Ishikawa (cell line): Measurements from ENCODE around the gene MPC2.

Experiments
- CEBPB ChIP-seq: IDR thresholded peaks from 2 replicates; pipeline ENCODE4 v1.6.1; 2012
- CREB1 ChIP-seq: IDR thresholded peaks from 2 replicates; pipeline ENCODE4 v1.6.1; 2012; ENCODE audit warnings: low read depth
- EGR1 ChIP-seq: IDR thresholded peaks from 2 replicates; pipeline ENCODE4 v1.6.1; 2012
- EP300 ChIP-seq: IDR thresholded peaks from 2 replicates; pipeline ENCODE4 v1.6.1; 2012; ENCODE audit warnings: borderline replicate concordance
- FOXM1 ChIP-seq: IDR thresholded peaks from 2 replicates; pipeline ENCODE4 v1.6.1; 2012; ENCODE audit warnings: low read depth, borderline replicate concordance
- NFIC ChIP-seq: IDR thresholded peaks from 2 replicates; pipeline ENCODE4 v1.6.1; 2012
- RAD21 ChIP-seq: IDR thresholded peaks from 2 replicates; pipeline ENCODE4 v1.6.1; 2012; ENCODE audit warnings: low read depth
- REST ChIP-seq: IDR thresholded peaks from 2 replicates; pipeline ENCODE4 v1.6.1; 2012; ENCODE audit warnings: low read depth, mild to moderate bottlenecking
- TAF1 ChIP-seq: IDR thresholded peaks from 2 replicates; pipeline ENCODE4 v1.6.1; 2012; ENCODE audit warnings: low read depth, mild to moderate bottlenecking
- TCF12 ChIP-seq: IDR thresholded peaks from 2 replicates; pipeline ENCODE4 v1.6.1; 2012; ENCODE audit warnings: low read depth
- TEAD4 ChIP-seq: IDR thresholded peaks from 2 replicates; pipeline ENCODE4 v1.6.1; 2012
- YY1 ChIP-seq: IDR thresholded peaks from 2 replicates; pipeline ENCODE4 v1.6.1; 2012; ENCODE audit warnings: low read depth
- ZBTB7A ChIP-seq: IDR thresholded peaks from 2 replicates; pipeline ENCODE4 v1.6.1; 2012; ENCODE audit warnings: low read depth
- TF ChIP-seq, protein P1 (sequence below): IDR thresholded peaks from 2 replicates; pipeline ENCODE4 v1.6.1; 2012
- TF ChIP-seq, protein P2 (sequence below): IDR thresholded peaks from 2 replicates; pipeline ENCODE4 v1.6.1; 2012

MPC2 gene

GRCh38 chr1:167974698-167975097 is 37.8 kb upstream of the MPC2 start:
- TF ChIP-seq RAD21 (no peak), CREB1 (no peak), TEAD4 (no peak), CEBPB (no peak), TCF12 (no peak)
- TF ChIP-seq, protein P1, sequence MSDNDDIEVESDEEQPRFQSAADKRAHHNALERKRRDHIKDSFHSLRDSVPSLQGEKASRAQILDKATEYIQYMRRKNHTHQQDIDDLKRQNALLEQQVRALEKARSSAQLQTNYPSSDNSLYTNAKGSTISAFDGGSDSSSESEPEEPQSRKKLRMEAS: no peak
- TF ChIP-seq, protein P2, sequence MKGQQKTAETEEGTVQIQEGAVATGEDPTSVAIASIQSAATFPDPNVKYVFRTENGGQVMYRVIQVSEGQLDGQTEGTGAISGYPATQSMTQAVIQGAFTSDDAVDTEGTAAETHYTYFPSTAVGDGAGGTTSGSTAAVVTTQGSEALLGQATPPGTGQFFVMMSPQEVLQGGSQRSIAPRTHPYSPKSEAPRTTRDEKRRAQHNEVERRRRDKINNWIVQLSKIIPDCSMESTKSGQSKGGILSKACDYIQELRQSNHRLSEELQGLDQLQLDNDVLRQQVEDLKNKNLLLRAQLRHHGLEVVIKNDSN: no peak

DNA sequence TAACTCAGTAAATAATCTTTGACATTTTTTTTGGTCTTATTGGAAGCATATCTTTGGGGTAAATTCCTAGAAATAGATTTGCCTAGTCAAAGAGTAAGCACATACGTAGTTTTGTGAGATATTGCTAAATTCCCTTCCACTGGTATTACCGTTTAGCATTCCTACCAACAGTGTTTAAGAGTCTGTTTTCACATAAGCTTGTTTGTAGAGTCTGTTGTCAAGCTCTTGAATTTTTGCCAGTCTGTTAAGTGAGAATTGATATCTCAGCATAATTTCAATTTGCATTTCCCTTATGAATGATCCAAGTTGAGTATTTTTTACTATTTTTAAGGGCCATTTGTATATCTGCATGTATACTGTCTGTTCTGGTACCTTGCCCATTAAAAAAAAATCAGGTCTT is 37.0 kb upstream of the MPC2 start:
- TF ChIP-seq FOXM1 (no peak), CEBPB (no peak), REST (no peak), TCF12 (no peak), YY1 (no peak), NFIC (no peak), ZBTB7A (no peak), EP300 (no peak), EGR1 (no peak)
- TF ChIP-seq, protein P2: no peak

DNA sequence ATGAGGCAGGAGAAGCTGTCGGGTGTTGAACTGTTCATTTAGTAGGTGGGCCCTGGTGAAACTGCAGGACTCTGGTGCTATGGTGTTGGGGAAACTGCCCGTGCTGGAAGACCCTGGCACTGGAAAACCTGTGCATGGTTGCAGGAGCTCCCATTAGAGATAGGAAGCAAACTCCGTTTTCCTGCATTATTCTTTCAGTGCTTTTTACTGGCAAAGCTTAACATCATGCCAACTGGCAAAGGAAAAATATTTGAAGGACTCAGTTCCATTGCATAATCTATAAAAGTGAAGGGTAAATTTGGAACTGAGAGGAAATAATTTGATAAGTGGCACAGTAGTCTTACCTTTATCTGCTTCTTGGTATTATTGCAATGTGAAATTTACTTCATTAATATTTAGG is 31.7 kb upstream of the MPC2 start:
- TF ChIP-seq TCF12 (no peak), CREB1 (no peak), EP300 (no peak), CEBPB (no peak), EGR1 (no peak)

DNA sequence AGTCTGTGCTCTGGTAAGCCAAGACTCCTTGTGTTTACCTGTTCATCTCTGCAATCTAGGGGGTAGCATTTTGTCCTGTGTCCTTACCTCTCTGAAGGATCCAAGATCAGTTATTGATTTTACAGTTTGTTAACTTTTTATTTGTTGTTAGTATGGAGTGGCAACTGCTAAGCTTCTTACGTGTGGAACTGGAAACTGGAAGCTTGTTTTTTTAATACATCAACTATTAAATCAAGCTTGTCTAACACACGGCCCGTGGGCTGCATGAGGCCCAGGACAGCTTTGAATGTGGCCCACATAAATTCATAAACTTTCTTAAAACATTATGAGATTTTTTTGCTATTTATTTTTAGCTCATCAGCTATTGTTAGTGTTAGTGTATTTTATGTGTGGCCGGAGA is 29.2 kb upstream of the MPC2 start:
- TF ChIP-seq EP300 (no peak), EGR1 (no peak), YY1 (no peak), CEBPB (no peak), FOXM1 (no peak), CREB1 (no peak), NFIC (no peak), TCF12 (no peak), TAF1 (no peak), RAD21 (no peak)
- TF ChIP-seq, protein P2: no peak

GRCh38 chr1:167964646-167965045 is 27.8 kb upstream of the MPC2 start:
- TF ChIP-seq RAD21 (no peak), TCF12 (no peak)

DNA sequence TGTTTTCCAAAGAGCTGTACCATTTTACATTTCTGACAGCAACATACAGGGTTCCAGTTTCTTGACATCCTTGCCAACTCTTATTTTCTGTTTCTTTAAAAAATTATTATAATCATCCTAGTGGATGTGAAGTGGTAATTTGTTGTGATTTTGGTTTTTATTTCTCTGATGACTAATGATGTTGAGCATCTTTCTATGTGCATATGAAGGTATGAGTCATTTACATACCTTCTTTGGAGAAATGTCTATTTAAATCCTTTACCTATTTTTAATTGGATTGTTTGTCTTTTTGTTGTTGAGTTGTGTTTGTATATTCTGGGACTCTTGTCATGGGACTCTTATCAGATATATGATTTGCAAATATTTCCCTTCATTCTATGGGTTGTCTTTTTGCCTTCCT is 20.8 kb upstream of the MPC2 start:
- no peak for TF ChIP-seq EGR1
- TF ChIP-seq REST: no peak
- no peak for TF ChIP-seq TAF1
- TF ChIP-seq, protein P1: no peak
- no peak for TF ChIP-seq TEAD4
- no peak for TF ChIP-seq RAD21
- no peak for TF ChIP-seq NFIC
- TF ChIP-seq FOXM1: no peak
- no peak for TF ChIP-seq CREB1
- TF ChIP-seq ZBTB7A: no peak
- no peak for TF ChIP-seq YY1
- no peak for TF ChIP-seq CEBPB
- TF ChIP-seq TCF12: no peak
- TF ChIP-seq, protein P2: no peak
- no peak for TF ChIP-seq EP300
